IPS-15b (cell line): ENCODE data around the gene GATAD2B.
"Not testable (repeated sequence)": the region's sequence is repeated elsewhere in the genome, so short reads cannot be mapped to it uniquely, and the experiment has no call there.

Experiments
- H3K27me3 ChIP-seq: one replicate; pipeline ENCODE4 v1.6.1; 2013; ENCODE audit warnings: low read length; ENCODE audit not compliant: control insufficient read depth, insufficient read depth
- H3K36me3 ChIP-seq: one replicate; pipeline ENCODE4 v1.6.1; 2013; ENCODE audit warnings: low read length; ENCODE audit not compliant: control insufficient read depth, insufficient read depth
- H3K4me1 ChIP-seq: one replicate; pipeline ENCODE4 v1.6.1; 2013; ENCODE audit warnings: mild to moderate bottlenecking, low read length; ENCODE audit not compliant: control insufficient read depth, insufficient read depth
- H3K4me3 ChIP-seq: one replicate; pipeline ENCODE4 v1.5.1; 2013; ENCODE audit warnings: low read depth, low read length
- H3K9ac ChIP-seq: one replicate; pipeline ENCODE4 v1.6.1; 2013; ENCODE audit warnings: low read depth, mild to moderate bottlenecking, low read length
- H3K9me3 ChIP-seq: one replicate; pipeline ENCODE4 v1.6.1; 2013; ENCODE audit warnings: mild to moderate bottlenecking, low read length; ENCODE audit not compliant: control insufficient read depth, insufficient read depth

GATAD2B gene

GRCh38 chr1:153872934-153873333 lies 49.8 kb downstream of the GATAD2B start:
- no peak overlapping the region for H3K9ac ChIP-seq
- H3K4me3 ChIP-seq, result no peak overlapping the region
- no peaks in the 10 kb centered on the region for H3K9me3 ChIP-seq
- H3K36me3 ChIP-seq, result no peaks in the 10 kb centered on the region
- peaks cover 7% of the 10 kb centered on the region for H3K4me1 ChIP-seq
- no peaks in the 10 kb centered on the region for H3K27me3 ChIP-seq

DNA sequence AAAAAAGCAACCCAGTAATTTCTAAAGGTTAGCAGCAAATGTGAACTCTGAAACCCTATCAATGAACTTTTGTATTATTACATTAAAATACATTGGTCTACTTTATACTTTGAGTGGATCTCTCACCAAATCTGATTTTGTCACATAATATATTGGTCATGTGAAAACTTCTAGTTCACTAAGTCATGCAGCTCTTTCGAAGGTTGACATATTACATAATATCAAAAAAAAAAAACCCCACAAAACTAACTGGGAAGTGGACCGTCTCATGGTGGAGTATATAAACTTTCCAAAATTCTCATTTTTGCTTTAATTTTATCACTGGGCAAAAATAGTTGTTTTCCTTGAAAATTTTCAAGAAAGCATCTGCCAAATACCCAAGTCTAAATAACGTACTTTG lies 50.4 kb downstream of the GATAD2B start:
- Histone ChIP-seq H3K36me3 (no peaks in the 10 kb centered on the region), H3K9ac (no peak overlapping the region), H3K4me1 (peaks cover 7% of the 10 kb centered on the region), H3K4me3 (no peak overlapping the region), H3K9me3 (no peaks in the 10 kb centered on the region), H3K27me3 (no peaks in the 10 kb centered on the region)

- H3K36me3 ChIP-seq, result no peaks in the 10 kb centered on the region
- no peaks in the 10 kb centered on the region for H3K27me3 ChIP-seq
- H3K9ac ChIP-seq, result no peak overlapping the region
- no peak overlapping the region for H3K4me3 ChIP-seq
- H3K9me3 ChIP-seq, result no peaks in the 10 kb centered on the region
- H3K4me1 ChIP-seq, result peaks cover 7% of the 10 kb centered on the region
Measured at GRCh38 chr1:153869486-153869885, 53.3 kb downstream of the GATAD2B start.

DNA sequence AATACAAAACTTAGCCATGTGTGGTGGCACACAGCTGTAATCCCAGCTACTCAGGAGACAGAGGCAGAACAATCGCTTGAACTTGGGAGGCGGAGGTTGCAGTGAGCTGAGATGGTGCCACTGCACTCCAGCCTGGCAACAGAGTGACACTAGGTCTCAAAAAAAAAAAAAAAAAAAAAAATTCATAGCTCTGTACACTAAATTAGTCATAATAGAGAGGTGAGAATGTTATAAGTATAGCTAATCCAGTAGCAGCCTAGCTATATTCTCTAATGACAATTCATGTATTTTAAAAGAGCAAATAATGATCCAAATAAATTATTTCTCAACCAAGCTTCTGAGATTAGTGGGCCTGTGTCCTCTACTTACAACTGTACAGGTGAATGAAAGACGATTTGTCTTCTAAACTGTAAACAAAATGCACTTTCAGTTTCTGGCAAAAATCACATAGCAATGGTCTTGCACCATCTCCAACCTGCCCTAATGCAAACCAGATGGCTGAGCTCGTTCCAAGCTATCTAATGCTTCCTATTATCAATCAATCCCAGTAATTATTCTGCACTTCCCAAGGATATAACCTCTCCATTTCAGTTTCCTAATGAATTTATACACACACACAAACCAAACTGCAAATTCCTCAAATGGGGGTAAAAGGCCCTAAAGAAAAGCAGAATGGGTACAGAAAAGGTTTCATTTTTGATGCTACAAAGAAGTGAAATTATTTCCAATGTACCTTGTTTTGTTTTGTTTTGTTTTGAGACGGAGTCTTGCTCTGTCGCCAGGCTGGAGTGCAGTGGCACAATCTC lies 56.5 kb downstream of the GATAD2B start:
- H3K36me3 ChIP-seq, result no peaks in the 10 kb centered on the region
- H3K9ac ChIP-seq, result no peak overlapping the region
- H3K9me3 ChIP-seq, result no peaks in the 10 kb centered on the region
- no peak overlapping the region for H3K4me3 ChIP-seq
- H3K27me3 ChIP-seq, result no peaks in the 10 kb centered on the region
- peaks cover 5% of the 10 kb centered on the region for H3K4me1 ChIP-seq

DNA sequence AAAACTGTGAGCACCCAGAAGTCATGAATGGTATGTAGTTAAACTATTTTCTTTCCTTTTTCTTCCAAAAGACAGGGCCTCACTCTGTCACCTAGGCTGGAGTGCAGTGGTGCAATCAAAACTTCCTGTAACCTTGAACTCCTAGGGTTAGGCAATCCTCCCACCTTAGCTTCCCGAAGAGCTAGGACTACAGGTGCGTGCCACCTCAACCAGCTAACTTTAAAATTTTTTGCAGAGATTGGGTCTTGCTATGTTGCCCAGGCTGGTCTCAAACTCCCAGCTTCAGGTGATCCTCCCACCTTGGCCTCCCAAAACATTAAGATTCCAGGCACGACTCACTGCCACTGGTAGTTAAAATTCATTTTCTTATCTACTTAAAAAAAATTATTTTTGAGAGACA lies 62.5 kb downstream of the GATAD2B start:
- H3K36me3 ChIP-seq, result no peaks in the 10 kb centered on the region
- H3K27me3 ChIP-seq, result no peaks in the 10 kb centered on the region
- H3K4me3 ChIP-seq, result no peak overlapping the region
- no peaks in the 10 kb centered on the region for H3K9me3 ChIP-seq
- H3K9ac ChIP-seq, result no peak overlapping the region
- peaks cover 5% of the 10 kb centered on the region for H3K4me1 ChIP-seq

DNA sequence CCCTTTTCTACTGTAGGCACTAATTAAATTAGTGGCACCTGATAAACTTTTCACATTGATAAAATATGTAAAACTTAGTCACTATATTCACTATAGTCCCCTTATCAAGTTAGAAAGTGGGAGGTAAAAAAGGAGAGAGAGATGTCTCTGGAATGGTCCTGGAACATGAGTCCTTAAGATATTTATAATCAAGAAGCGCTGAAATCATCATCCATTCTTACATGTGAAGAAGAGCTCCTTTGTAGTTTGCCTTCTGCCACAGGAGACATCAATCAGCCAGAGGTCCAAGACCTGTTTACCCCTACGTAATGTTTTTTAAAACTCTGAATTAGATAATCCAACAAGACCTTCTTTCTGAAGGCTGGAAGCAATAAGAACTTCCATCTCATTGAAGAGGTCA lies 65.3 kb downstream of the GATAD2B start:
- no peak overlapping the region for H3K9ac ChIP-seq
- no peaks in the 10 kb centered on the region for H3K36me3 ChIP-seq
- H3K9me3 ChIP-seq, result no peaks in the 10 kb centered on the region
- H3K27me3 ChIP-seq, result no peaks in the 10 kb centered on the region
- H3K4me1 ChIP-seq, result no peaks in the 10 kb centered on the region
- H3K4me3 ChIP-seq, result no peak overlapping the region

- Histone ChIP-seq H3K9ac (no peak overlapping the region), H3K4me3 (no peak overlapping the region), H3K4me1 (no peaks in the 10 kb centered on the region), H3K9me3 (no peaks in the 10 kb centered on the region), H3K27me3 (no peaks in the 10 kb centered on the region), H3K36me3 (no peaks in the 10 kb centered on the region)
Measured at GRCh38 chr1:153856763-153857162, 66.0 kb downstream of the GATAD2B start.

DNA sequence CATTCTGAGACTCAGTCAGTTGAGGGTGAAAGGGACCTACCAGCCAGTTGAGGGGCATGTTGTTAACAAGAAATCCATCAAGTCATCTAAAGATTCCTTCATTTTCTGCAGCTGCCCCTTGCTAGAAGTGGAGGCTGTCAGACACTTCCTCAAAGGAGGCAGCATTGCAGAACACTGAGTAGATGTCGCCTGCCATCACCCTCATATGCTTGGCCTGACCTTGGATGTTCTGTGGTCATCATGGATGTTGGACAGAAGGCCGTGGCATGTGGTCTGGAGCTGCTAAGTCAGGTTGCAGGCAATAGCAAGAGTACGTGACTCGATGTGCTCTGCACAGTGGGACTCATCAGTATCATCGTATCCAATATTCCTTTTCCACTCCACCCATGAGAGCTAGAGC lies 70.6 kb downstream of the GATAD2B start:
- Histone ChIP-seq H3K9ac (no peak overlapping the region), H3K4me3 (no peak overlapping the region), H3K4me1 (no peaks in the 10 kb centered on the region), H3K36me3 (no peaks in the 10 kb centered on the region), H3K9me3 (no peaks in the 10 kb centered on the region), H3K27me3 (no peaks in the 10 kb centered on the region)

GRCh38 chr1:153849487-153850185 lies 73.1 kb downstream of the GATAD2B start:
- Histone ChIP-seq H3K27me3 (no peaks in the 10 kb centered on the region), H3K4me1 (no peaks in the 10 kb centered on the region), H3K4me3 (no peak overlapping the region), H3K36me3 (no peaks in the 10 kb centered on the region), H3K9ac (no peak overlapping the region), H3K9me3 (no peaks in the 10 kb centered on the region)

- Histone ChIP-seq H3K27me3 (no peaks in the 10 kb centered on the region), H3K9ac (no peak overlapping the region), H3K9me3 (no peaks in the 10 kb centered on the region), H3K4me1 (no peaks in the 10 kb centered on the region), H3K36me3 (no peaks in the 10 kb centered on the region), H3K4me3 (no peak overlapping the region)
Measured at GRCh38 chr1:153848805-153849204, 74.0 kb downstream of the GATAD2B start.

DNA sequence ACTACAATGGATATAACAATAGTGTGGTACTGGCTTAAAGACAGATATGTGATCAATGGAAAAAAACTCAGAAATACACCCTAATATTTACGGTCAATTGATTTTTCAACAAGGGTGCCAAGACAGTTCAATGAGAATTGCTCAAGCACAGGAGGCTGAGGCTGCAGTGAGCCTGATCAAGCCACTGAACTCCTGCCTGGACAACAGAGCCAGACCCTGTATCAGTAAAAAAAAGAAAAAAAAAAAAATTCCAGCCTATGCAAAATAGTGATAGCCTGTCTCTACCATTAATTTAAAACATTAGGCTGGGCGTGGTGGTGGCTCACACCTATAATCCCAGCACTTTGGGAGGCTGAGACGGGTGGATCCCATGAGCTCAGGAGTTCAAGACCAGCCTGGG lies 77.6 kb downstream of the GATAD2B start:
- Histone ChIP-seq H3K9ac (no peak overlapping the region), H3K27me3 (no peaks in the 10 kb centered on the region), H3K36me3 (no peaks in the 10 kb centered on the region), H3K4me3 (no peak overlapping the region), H3K4me1 (no peaks in the 10 kb centered on the region), H3K9me3 (no peaks in the 10 kb centered on the region)

DNA sequence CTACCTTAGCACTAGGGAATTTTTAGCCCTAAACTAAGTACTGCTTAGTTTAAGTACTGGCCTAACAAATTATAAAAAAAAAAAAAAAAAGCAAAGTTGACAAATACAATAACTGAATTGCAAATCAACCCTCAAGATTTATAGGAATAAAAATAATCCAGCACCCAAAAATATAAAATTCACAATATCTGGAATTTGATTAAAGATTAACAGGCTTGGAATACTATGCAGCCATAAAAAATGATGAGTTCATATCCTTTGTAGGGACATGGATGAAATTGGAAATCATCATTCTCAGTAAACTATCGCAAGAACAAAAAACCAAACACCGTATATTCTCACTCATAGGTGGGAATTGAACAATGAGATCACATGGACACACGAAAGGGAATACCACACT lies 78.4 kb downstream of the GATAD2B start:
- H3K9ac ChIP-seq, H3K4me3 ChIP-seq, H3K4me1 ChIP-seq, H3K9me3 ChIP-seq, H3K27me3 ChIP-seq, H3K36me3 ChIP-seq: not testable (repeated sequence)
